ENCODE data around the gene NAA35.
"Not testable (repeated sequence)": the region's sequence is repeated elsewhere in the genome, so short reads cannot be mapped to it uniquely, and the experiment has no call there.

NAA35 gene

GRCh38 chr9:86035827-86036440 is 95.0 kb downstream of the NAA35 start:
- no peak for DNase-seq

DNA sequence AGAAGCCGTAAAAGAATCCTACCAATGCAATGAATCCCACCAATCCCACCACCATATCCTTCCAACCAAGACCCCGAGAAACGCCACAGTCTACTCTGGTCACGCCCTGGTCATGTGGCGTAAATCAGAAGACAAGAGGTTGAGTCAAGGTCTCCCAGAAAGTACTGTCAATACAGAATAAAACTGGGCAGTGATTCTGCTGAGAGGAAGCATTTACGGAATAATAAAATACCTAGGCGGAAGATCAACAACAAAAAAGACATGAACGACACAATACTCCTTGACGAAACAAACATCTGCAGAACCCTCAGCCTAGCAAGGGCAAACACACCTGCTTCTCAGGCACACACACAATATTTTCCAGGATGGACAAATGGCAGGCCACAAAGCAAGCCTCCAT is 95.6 kb downstream of the NAA35 start:
- DNase-seq, result no peak

DNA sequence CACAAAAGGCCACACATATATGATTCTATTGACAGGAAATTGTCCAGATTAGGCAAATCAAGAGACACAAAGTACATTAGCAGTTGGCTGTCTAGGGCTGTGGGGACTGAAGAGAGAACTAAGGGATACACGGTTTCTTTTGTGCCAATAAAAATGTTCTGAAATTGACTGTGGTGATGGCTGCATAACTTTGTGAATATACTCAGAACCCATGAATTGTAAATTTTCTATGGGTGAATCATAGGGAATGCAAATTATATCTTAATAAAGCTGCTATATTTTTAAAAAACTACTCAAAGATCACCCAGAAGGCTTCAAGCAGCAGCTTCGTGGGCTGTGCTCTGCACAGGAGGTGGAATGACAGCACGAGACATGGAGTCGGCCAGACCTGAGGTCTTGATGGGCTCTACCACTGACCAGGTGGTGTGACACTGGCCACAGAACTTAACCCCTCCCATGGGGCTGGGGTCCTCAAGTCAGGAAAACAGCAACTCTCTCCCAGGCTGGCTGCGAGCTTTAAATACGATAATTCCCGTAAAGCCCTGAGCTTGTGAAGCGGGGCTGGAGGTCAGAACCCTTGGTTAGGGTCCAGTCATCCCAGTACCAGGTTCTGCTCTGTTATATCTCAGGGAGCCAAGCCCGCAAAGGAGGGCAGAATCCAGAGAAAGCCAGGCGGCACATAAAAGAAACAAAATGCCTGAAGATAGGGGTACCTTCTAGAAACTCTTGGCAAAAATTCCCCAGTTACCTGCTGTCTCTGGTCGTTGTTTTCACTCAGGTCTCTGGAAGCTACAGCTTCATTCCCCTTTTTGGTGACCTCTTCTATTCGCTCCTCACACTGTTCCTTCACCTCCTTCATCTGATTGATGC is 99.3 kb downstream of the NAA35 start:
- DNase-seq, result no peak

- DNase-seq, result no peak
Observed at GRCh38 chr9:86040861-86041155, 99.9 kb downstream of the NAA35 start.

DNA sequence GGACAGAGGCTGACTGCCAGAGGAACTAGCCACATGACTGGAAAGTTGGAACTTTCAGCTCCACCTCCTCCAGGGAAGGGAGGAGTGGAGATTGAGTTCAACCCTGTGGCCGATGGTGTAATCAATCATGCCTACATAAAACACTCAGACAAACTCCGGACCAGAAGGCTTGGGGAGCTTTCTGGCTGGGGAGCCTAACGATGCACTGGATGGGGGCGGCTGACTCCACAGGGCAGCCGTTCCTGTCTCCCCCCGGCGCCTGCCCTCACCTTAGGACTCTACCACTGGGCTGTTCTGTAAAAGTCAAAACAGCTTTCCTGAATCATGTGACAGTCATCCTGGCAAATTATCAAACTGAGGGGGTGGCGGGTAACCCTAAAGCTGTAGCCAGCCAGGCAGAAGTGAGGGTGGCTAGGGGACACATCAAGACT is 100.4 kb downstream of the NAA35 start:
- no peak for DNase-seq

- DNase-seq, result no peak
Observed at GRCh38 chr9:86042199-86042978, 101.4 kb downstream of the NAA35 start.

GRCh38 chr9:86043586-86043985 is 102.6 kb downstream of the NAA35 start:
- DNase-seq, result no peak

GRCh38 chr9:86043999-86044398 is 103.1 kb downstream of the NAA35 start:
- DNase-seq, result no peak

DNA sequence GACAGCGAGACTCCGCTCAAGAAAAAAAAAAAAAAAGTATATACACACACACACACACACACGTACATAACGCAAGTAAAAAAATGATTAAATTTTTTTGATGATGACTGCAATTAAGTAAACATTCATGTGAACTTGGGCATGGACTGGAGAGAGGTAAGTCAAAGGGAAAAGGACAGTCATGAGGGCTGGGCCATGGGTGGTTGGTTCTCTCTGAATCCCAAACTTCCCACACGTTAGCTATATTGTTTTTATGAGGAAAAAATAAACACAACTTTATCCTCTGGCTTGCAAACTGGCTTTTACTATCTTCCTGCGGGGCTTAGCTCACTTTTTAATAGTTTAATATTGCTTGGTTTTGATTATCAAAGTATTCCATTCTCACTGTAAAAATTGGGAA is 104.7 kb downstream of the NAA35 start:
- DNase-seq, result no peak

- no peak for DNase-seq
Observed at GRCh38 chr9:86046071-86046636, 105.2 kb downstream of the NAA35 start.

DNA sequence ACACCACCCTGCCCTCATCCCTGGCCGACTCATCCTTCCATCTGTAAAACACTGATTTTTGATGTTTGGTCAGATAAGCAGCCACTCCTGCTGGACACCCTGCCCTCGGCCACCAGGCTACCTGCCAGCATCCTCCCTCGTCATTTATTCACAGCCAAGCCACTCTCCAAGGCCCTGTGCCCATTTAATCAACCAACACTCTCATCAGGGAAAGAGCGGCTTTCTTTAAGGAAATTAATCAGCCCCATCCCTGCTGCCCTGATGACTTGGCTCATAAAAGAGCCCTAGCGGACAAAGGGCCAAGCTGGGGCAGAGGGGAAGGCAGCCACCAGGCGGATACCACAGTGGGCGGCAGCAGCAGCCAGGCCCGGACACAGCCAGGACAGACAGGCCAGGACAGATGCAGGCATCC is 106.0 kb downstream of the NAA35 start:
- no peak for DNase-seq

DNA sequence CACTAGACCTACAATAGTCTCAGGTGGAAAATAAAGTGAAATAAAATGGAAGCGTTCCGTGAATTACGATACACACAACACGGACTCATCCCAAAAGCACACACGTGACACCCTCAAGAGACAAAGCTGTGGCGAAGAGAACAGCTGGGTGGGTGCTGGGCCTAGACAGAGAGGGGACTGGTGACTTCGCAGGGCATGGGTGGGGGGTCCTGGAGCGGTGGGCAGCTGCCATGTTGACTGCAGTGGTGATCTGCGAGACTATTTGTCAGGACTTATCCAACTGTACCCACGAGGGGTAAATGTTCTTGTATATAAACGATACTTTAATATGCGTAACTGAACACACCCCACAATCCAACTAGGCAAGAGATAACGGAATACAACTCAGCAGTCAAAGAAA is 106.4 kb downstream of the NAA35 start:
- no peak for DNase-seq

GRCh38 chr9:86048018-86048742 is 107.2 kb downstream of the NAA35 start:
- DNase-seq, result not testable (repeated sequence)

DNA sequence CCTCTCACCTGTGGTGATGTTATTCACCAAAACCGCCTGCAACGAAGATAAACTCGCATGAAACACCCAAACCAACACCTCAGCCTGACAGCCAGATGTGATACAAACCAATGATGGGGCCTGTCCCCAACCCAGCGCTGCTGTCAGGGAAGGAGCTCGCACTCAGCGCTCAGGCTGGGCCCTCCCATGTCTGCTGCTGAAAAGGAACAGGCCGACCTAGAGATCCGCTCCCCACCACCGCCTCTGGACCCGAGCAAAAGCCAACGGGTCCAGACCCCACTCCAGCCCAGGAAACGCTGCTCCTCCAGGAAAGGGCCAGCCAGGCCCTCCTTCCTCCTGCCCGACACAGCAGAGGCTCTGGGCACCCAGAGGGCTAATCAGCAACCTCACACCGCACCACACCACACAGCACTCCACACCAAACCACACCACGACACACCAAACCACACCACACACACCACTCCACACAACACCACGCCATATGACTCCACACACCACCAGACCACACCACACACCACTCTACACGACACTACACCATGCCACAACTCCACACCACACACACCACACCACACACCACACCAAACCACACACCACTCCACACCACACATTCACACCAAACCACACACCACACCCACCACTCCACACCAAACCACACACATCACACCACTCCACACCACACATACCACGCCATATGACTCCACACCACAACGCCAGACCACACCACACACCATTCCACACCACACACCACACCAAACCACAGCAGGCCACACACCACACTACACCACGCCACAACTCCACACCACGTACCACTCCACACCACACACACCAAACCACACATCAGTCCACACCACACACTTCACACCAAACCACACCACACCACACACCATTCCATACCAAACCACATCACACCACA is 111.9 kb downstream of the NAA35 start:
- no peak for DNase-seq

GRCh38 chr9:86054695-86055094 is 113.7 kb downstream of the NAA35 start:
- DNase-seq, result no peak

DNA sequence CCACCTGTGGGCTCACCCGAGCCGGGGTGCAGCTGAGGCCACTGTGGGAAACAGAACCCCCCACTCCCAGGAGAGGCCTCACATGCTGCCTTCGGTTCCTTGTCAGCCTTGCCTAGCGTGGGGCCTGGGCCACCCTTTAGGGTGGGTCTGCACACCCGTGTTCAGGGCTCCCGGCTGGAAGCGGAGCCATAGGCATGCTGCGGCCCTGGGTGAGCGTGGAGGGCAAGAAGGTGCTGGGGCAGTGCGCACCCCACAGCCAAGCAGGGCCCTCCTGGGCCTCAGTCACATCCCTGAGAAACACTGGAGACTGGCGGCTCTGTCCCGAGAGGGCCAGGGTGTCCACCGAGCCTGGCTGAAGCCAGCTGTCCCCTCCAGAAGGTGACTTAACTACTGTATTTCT is 116.5 kb downstream of the NAA35 start:
- DNase-seq, result no peak

GRCh38 chr9:86061972-86062739 is 121.2 kb downstream of the NAA35 start:
- no peak for DNase-seq

GRCh38 chr9:86062845-86063693 is 122.1 kb downstream of the NAA35 start:
- DNase-seq, result no peak

DNA sequence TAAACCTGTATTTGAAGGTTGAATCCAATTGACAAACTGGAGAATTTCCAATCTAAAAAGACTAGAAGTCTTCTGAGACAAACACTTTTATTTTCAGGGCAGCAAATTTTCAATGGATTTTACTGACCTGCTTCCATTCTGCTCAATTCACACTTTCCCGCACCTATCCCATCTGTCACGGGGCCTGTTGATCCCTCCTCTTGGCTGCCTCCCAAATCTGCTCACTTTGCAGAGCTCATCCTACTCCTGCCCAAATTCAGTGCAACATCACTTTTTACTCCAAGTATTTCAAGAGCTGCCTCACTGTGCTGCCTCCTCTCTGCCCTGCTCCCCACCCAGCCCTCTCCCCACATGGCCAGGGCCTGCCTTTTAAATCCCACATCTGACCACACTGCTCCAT is 123.3 kb downstream of the NAA35 start:
- DNase-seq, result no peak
